HG02623 (cell line): ENCODE measurements around the gene EPHB3.

Experiments
- ATAC-seq: cut with Tn5 transposase; IDR thresholded peaks from one replicate; pipeline ENCODE4 v1.9.1; 2021; ENCODE audit warnings: moderate library complexity; ENCODE audit not compliant: unreplicated experiment

EPHB3 gene

GRCh38 chr3:184578218-184578617 is 16.6 kb downstream of the EPHB3 start:
- ATAC-seq, result no peak

DNA sequence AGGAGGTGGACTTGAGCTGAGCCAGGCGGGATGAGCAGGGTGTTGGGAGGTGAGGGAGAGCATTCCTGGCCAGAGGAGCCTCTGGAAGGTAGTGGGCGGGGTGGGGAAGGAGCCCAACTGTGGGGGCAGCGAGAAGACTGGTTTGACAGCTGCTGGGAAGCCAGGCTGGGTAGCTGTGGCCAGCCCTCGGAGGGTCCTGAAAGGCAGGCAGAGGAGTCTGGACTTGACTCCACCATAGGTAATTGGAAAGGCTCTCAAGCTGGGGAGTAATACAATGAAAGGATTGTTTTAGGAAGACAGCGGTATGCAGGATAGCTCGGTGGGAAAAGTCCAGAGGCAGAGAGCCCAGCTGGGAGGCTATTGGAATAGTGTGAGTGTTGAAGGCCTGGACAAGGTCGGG is 17.2 kb downstream of the EPHB3 start:
- ATAC-seq, result no peak

DNA sequence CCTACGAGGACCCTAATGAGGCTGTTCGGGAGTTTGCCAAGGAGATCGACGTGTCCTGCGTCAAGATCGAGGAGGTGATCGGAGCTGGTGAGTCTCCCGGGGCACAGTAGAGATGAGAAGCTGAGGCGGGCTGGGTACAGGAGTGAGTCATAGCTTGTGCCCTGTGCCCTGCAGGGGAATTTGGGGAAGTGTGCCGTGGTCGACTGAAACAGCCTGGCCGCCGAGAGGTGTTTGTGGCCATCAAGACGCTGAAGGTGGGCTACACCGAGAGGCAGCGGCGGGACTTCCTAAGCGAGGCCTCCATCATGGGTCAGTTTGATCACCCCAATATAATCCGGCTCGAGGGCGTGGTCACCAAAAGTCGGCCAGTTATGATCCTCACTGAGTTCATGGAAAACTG is 17.9 kb downstream of the EPHB3 start:
- no peak for ATAC-seq

GRCh38 chr3:184580376-184580775 is 18.8 kb downstream of the EPHB3 start:
- ATAC-seq, result no peak

DNA sequence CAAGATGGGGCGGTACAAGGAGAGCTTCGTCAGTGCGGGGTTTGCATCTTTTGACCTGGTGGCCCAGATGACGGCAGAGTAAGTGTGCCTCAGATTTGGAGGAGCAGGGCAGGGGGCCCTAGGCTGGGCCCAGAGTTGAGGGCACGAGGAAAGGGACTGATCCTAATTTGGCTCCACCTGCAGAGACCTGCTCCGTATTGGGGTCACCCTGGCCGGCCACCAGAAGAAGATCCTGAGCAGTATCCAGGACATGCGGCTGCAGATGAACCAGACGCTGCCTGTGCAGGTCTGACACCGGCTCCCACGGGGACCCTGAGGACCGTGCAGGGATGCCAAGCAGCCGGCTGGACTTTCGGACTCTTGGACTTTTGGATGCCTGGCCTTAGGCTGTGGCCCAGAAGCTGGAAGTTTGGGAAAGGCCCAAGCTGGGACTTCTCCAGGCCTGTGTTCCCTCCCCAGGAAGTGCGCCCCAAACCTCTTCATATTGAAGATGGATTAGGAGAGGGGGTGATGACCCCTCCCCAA is 19.8 kb downstream of the EPHB3 start:
- ATAC-seq, result no peak

DNA sequence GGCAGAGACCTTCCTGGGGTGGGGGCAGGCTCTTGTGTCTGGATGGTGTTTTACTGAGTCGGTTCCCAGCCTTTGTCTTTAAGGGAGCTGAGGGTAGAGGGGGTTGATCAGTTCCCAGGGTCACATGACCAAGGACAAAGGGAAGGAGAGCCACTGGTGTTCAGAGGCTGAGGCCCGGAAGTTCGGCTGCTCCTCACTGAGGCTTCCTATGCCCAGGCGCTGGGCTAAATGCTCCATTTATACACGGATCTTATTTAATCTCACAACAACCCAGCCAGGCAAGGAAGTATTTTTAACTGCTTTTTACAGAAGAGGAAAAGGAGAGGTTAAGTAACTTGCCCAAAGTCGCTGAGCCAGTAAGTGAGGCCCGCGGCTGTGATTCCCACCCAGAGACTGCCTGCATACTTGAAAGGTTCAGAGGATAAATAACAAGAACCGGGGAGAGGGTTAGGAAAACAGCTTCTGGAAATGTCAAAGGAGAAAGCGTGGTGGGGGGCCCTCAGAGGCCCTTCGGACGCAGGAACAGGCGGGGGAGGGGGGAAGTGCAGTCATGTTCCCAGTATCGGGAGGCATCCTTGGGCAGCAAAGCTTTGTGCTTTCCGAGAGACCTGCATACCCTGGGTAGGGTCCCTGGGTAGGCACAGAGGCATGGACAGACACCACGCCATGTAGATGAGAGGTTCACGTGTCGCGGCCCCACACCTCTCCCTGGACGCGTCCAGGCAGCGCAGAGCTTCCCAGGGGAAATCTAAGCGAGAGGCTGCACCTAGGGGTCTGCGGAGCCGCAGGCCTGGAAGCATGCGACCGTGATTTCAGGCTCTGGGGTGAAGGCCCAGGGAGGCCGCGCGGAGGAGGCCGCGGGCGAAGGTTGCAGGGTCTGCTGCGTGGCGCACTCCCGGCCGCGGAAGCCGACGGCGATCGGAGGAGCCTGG is 21.3 kb downstream of the EPHB3 start:
- ATAC-seq, result no peak

DNA sequence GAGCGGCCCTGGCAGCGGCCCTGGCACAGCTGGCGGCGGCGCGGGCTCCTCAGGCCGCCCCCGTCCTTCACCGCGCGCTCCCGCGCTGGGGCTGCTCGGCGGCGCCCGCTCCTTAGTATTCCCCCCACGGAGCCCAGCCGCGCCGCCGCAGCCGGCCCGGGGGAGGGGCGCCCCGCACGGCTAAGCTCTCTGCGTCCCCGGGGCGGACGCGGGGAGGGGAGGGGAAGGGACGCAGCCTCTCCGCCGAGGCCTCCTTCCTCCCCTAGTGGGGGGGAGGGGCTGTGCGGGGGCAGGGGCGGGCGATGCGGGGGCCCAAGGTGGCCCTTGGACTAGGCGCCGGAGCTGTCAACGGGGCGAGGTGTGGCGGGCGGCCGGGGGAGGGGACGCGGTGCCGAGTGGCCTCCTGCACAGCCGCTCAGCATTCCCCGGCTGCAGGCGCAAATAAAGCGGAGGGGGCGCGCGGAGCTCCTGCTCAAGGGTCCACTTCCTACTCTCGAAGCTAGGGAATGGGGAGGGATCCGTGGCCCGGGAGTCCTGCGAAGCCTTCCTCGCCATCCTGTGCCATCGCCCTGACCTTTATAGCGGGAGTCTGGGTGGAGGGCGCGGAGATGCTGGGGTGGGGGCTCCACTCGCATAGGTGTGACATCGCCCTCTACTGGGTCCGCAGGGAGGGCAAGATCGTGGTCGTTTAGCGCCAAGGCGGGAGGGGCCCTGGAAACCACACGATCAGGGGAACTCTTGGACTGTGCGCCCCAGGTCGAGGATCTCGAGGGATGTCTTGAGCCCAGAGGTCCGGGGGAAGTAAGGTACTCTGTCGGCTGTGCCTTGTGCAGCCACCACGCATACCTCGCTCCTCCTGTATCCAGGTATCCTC is 22.2 kb downstream of the EPHB3 start:
- ATAC-seq, result no peak

GRCh38 chr3:184584464-184584891 is 22.9 kb downstream of the EPHB3 start:
- no peak for ATAC-seq

DNA sequence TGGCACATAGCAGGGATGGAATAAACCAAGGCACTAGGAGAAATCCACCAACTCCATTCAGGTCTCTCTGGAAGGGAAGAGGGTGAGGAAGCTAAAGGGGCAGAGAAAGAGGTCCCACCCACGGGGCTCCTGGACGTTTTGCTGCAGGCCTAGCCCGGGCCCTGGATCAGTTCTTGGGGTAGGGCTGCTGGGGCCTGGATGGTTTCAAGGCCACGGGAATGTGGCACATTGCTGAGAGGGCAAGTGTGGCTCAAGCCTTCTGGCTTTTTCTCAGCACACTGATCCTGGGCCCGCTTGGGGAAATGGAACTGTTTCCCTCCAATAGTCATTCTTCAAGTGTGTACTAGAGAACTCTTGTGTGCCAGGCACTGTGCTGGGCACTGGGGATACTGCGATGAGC is 24.0 kb downstream of the EPHB3 start:
- ATAC-seq, result no peak

- ATAC-seq, result no peak
Measured at GRCh38 chr3:184586851-184587250, 25.3 kb downstream of the EPHB3 start.

- ATAC-seq, result no peak
Measured at GRCh38 chr3:184588776-184589175, 27.2 kb downstream of the EPHB3 start.

DNA sequence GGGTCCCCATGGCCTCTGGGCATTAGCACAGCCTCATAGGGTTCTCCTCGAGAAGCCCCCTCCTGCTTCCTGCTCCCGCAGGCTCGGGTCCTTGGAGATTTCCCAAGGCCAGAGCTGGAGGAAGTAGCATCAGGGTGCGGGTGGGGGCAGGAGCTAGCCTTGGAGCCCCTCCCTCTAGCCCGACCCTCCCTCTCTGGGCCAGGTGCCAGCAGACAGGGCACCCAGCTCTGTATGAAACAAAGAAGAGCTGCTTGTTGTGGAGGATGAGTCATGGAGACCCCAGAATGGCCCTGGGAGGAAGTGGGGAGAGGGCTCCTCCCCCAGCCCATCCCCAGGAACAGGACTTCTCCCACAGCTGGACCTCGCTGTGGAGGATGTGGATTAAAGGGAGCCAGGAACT is 29.2 kb downstream of the EPHB3 start:
- no peak for ATAC-seq

GRCh38 chr3:184591789-184592188 is 30.2 kb downstream of the EPHB3 start:
- ATAC-seq, result no peak

DNA sequence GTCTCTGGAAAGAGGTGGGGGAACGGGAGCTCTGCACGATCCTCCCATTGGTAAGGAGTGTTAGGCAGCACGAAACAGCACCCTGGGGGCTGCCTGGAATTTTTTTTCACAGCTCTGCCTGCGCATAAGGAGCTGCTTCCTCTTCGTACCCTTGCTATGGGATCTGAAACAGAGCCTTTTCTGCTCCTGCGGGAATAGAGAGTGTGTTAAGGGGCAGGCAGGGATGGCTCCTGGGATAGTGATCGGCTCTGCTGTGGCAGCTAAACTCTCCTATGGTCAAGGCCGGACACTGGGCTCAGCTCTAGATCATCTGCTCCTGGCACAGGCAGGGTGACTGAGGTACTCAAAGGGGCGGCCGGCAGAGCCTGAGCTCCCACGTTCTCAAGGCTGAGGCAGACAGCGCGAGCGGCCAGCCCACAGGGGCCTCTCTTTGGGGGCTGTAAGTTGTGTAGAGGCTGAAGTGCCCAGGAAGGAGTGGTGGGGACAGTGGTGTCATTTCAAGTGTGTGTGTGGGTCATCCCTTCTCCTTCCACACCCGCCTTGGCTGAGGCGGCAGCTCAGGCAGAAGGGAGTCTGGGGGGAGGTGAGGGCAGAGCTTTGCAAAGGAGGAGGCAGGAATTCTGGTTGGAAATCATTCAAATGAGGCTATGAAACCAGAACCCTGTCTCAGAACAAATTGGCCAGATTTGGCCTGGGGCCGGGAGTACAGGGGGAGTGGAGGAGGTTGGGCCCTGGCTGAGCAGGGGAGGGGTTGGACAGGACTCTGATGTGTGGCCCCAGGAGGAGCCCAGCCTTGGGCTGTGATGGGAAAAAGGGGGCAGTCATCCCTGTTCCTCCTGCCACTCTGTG is 31.0 kb downstream of the EPHB3 start:
- ATAC-seq, result no peak

DNA sequence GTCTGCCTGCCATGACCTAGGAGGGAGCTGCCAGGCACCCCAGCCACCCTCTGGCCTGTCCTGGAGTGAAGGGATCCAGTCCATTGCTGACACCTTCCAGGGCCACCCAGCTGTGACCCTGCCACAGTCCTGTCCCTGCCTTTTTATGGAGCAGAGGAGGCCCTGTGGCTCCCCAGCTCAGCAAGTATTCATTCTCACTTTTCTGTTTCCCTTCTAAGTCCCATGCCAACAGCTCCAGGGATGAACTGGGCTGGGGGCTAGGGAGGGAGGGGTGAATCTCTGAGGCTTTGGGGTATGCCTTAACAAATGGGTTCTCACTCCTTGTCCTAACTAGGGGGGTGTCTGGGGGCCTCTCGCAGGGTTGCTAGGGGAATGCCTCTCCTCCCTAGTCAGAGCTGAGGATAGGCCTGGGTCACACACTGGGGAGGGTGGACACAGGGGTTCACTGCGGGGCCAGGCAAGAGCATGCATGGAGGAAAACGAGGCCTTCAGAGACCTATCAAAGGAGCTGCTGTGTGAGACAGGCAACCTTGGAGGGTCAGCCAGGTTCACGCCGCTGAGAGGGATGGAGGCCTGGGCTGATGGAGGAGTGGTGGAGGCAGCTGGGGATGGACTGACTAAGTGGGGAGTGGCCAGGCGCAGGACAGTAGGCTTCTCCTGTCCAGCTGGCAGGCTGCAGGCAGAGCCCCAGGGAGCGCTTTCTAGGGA is 31.8 kb downstream of the EPHB3 start:
- no peak for ATAC-seq

GRCh38 chr3:184593928-184594303 is 32.3 kb downstream of the EPHB3 start:
- ATAC-seq, result no peak

- no peak for ATAC-seq
Measured at GRCh38 chr3:184594371-184595001, 32.9 kb downstream of the EPHB3 start.

- no peak for ATAC-seq
Measured at GRCh38 chr3:184595726-184596125, 34.1 kb downstream of the EPHB3 start.

DNA sequence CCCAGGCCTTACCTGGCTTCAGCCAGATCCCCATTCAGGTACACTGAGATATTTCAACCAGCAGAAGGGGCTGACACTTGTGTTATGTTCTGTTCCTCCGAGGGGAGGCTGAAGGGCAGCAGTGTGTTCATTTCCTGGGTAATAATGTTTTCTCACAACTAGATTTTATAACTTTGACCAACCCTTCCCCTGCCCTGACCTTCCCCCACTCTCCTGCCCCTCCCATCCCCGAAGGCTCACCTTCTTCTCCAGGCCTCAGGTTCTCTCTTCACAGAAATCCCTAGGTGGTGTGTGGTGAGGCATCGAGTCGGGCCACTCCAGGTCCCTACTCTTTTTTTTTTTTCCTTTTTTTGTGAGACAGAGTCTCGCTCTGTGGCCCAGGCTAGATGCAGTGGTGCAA is 34.6 kb downstream of the EPHB3 start:
- ATAC-seq, result no peak
